Parathyroid adenoma (tissue), 2 donors: ENCODE results near the gene CHST9.

Source experiments
- H2AFZ ChIP-seq: fragments of 300-600 bp; sonication (generic); one replicate; pipeline ENCODE4 v1.7.0; 2017; ENCODE audit warnings: antibody characterized with exemption, mild to moderate bottlenecking
- H3K27ac ChIP-seq: fragments of 300-600 bp; sonication (generic); one replicate; pipeline ENCODE4 v1.7.0; 2017
- H3K27me3 ChIP-seq: fragments of 300-600 bp; sonication (generic); one replicate; pipeline ENCODE4 v1.7.0; 2017; ENCODE audit warnings: low read length; ENCODE audit not compliant: control insufficient read depth, insufficient read depth
- H3K36me3 ChIP-seq: fragments of 300-600 bp; sonication (generic); one replicate; pipeline ENCODE4 v1.7.0; 2017; ENCODE audit warnings: low read length; ENCODE audit not compliant: control insufficient read depth, insufficient read depth
- H3K4me1 ChIP-seq: fragments of 300-600 bp; sonication (generic); one replicate; pipeline ENCODE4 v1.7.0; 2017; ENCODE audit warnings: control low read depth
- H3K4me2 ChIP-seq: fragments of 300-600 bp; sonication (generic); one replicate; pipeline ENCODE4 v1.7.0; 2017; ENCODE audit warnings: low read length
- H3K4me3 ChIP-seq: fragments of 300-600 bp; sonication (generic); one replicate; pipeline ENCODE4 v1.7.0; 2017; ENCODE audit warnings: low read depth, low read length
- H3K79me2 ChIP-seq: fragments of 300-600 bp; sonication (generic); one replicate; pipeline ENCODE4 v1.7.0; 2017; ENCODE audit warnings: control low read depth
- H3K9ac ChIP-seq: fragments of 300-600 bp; sonication (generic); one replicate; pipeline ENCODE4 v1.7.0; 2017; ENCODE audit warnings: mild to moderate bottlenecking
- H3K9me3 ChIP-seq: fragments of 300-600 bp; sonication (generic); one replicate; pipeline ENCODE4 v1.7.0; 2017; ENCODE audit warnings: low read length; ENCODE audit not compliant: control insufficient read depth
- CTCF ChIP-seq: fragments of 300-600 bp; sonication (generic); IDR thresholded peaks from one replicate; pipeline ENCODE4 v1.7.0; 2017; ENCODE audit warnings: antibody characterized with exemption, mild to moderate bottlenecking
- donor health status: primary hyperparathyroidism.

CHST9 gene

GRCh38 chr18:26888259-26888658, 296.8 kb downstream of the CHST9 start:
- no peak overlapping the region for H3K9ac ChIP-seq
- no peaks in the 10 kb centered on the region for H3K9me3 ChIP-seq
- H2AFZ ChIP-seq = no peak overlapping the region
- H3K4me2 ChIP-seq = no peak overlapping the region
- H3K27ac ChIP-seq = no peak overlapping the region
- H3K27me3 ChIP-seq = no peaks in the 10 kb centered on the region
- no peaks in the 10 kb centered on the region for H3K36me3 ChIP-seq
- no peak overlapping the region for H3K4me3 ChIP-seq
- no peak for TF ChIP-seq CTCF
- H3K79me2 ChIP-seq = no peaks in the 10 kb centered on the region
- no peaks in the 10 kb centered on the region for H3K4me1 ChIP-seq

- Histone ChIP-seq H3K9ac (no peak overlapping the region), H3K27me3 (no peaks in the 10 kb centered on the region), H3K4me2 (no peak overlapping the region), H3K79me2 (no peaks in the 10 kb centered on the region), H3K27ac (no peak overlapping the region), H3K36me3 (no peaks in the 10 kb centered on the region), H3K4me1 (no peaks in the 10 kb centered on the region), H3K4me3 (no peak overlapping the region), H3K9me3 (no peaks in the 10 kb centered on the region), H2AFZ (no peak overlapping the region)
- no peak for TF ChIP-seq CTCF
Observed at GRCh38 chr18:26875040-26875654, 310.0 kb downstream of the CHST9 start.

- Histone ChIP-seq H3K4me3 (no peak overlapping the region), H3K9ac (no peak overlapping the region), H3K27me3 (no peaks in the 10 kb centered on the region), H2AFZ (no peak overlapping the region), H3K27ac (no peak overlapping the region), H3K4me1 (no peaks in the 10 kb centered on the region), H3K4me2 (no peak overlapping the region), H3K36me3 (no peaks in the 10 kb centered on the region), H3K79me2 (no peaks in the 10 kb centered on the region), H3K9me3 (no peaks in the 10 kb centered on the region)
- no peak for TF ChIP-seq CTCF
Observed at GRCh38 chr18:26874283-26874682, 310.8 kb downstream of the CHST9 start.

GRCh38 chr18:26869640-26870039, 315.5 kb downstream of the CHST9 start:
- Histone ChIP-seq H3K9me3 (no peaks in the 10 kb centered on the region), H3K36me3 (no peaks in the 10 kb centered on the region), H3K27me3 (no peaks in the 10 kb centered on the region), H2AFZ (no peak overlapping the region), H3K4me2 (no peak overlapping the region), H3K4me1 (peaks cover 3% of the 10 kb centered on the region), H3K79me2 (no peaks in the 10 kb centered on the region), H3K9ac (no peak overlapping the region), H3K4me3 (no peak overlapping the region), H3K27ac (no peak overlapping the region)
- TF ChIP-seq CTCF = no peak

- no peaks in the 10 kb centered on the region for H3K27me3 ChIP-seq
- H3K4me1 ChIP-seq = peaks cover 8% of the 10 kb centered on the region
- no peak overlapping the region for H3K4me2 ChIP-seq
- H3K79me2 ChIP-seq = no peaks in the 10 kb centered on the region
- H3K36me3 ChIP-seq = no peaks in the 10 kb centered on the region
- H3K4me3 ChIP-seq = no peak overlapping the region
- peak overlapping the region; percentile 13 for H2AFZ ChIP-seq
- no peak overlapping the region for H3K27ac ChIP-seq
- no peak for TF ChIP-seq CTCF
- no peaks in the 10 kb centered on the region for H3K9me3 ChIP-seq
- H3K9ac ChIP-seq = no peak overlapping the region
Observed at GRCh38 chr18:26868968-26869586, 316.0 kb downstream of the CHST9 start.
